GM21717 (cell line): ENCODE results near the gene DCTN2.
"Not testable (repeated sequence)": the region's sequence is repeated elsewhere in the genome, so short reads cannot be mapped to it uniquely, and the experiment has no call there.

Experiments used
- ATAC-seq: cut with Tn5 transposase; IDR thresholded peaks from one replicate; pipeline ENCODE4 v1.9.1; 2021; ENCODE audit warnings: mild to moderate bottlenecking, moderate library complexity; ENCODE audit not compliant: unreplicated experiment

The DCTN2 gene

DNA sequence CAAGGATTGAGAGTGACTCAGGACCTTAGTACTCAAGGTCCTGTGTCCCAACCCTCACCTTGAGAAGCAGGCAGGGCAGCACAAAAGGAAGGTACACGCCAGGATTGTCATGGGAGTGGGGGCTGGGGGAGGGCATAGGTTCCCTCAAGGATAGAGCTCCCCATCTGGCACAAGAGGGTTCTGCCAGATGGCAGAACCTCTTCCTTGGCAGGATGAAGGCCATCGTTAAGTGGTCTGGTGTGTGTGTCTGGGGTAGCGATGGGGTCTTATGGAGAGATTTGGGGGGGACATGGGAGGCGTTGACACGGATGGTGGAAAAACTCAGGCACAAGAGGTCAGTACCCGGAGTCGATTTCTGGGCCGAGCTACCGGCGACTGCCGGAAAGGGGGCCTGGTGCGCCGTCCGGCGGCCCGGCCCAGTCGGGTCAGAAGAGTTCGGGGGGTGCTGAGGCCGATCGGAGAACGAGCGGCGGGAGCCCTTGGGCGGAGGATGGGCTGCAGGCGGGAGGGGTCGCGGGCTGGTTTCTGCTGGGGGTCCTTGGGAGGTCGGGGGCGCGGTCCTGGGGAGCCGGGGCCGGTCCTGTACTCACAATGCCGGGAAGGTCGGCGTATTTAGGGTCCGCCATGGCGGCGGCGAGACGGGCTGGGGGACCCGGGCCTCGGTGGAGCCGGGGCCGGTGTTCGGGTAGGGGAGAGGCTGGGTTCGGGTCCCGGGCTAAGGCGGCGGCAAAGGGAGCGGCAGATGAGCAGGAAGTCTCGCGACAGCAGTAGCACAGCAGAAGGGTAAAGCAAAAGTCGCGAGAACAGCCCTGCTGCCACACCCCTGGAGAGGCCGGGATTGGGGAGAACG is at the start of gene DCTN2:
Gene DCTN2, minus strand, starts transcription at position 755 of the 850 bp plus-strand sequence. Its CDS starts 129 bp downstream, at position 626.
- peak; percentile 98 for ATAC-seq

- ATAC-seq = no peak
Observed at GRCh38 chr12:57593187-57593586, 46.2 kb upstream of the DCTN2 start.

- no peak for ATAC-seq
Observed at GRCh38 chr12:57592551-57593165, 45.7 kb upstream of the DCTN2 start.

DNA sequence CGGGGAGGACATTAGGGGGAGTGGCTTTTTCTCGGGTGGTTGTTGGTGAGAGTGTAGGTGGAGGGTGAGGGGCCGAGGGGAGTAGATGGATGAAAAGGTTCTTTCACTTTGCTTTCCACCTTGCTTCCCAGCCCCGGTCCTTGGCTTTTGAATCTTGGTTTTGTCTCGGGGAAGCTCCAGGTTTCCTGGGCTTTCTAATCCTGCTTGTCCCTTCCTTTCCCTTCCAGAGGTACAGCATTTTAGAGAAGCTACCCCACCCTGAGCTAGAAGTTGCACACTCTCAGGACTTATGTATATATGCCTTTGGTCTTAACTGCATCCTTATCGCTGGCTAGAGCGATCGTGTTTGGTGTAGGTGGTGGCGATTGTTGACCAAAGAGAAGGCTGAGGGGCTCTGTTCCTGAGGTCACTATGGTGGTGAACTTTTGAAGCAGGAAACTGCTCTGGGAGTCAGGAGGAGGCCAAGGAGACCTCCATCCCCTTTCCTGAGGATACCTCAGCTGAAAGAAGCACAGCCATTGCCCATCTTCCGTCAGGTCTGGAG is 44.9 kb upstream of the DCTN2 start:
- ATAC-seq = no peak

GRCh38 chr12:57590864-57591781 is 44.1 kb upstream of the DCTN2 start, which contains the start of gene PIP4K2C:
Gene PIP4K2C, plus strand, starts transcription at chr12:57591192. Its CDS starts 98 bp downstream, at chr12:57591290.
- peak; percentile 93 for ATAC-seq

DNA sequence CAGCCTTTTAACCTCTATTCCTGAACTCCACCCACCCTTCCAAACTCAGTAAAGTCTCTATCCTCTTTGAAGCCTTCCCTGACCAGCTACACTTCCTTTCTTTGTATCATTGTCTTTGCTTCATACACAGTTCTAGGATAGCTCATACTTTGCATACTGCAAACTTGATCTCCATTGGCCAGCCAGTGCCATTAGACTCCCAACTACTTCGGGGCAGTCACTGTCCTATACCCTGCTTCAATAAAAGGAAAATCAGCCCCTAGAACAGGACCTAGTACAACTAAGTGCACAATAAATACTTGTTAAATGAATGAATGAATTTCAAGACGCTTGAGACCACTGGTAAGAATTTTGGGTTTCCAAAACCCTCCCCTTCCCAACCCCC is 43.5 kb upstream of the DCTN2 start:
- ATAC-seq = no peak

DNA sequence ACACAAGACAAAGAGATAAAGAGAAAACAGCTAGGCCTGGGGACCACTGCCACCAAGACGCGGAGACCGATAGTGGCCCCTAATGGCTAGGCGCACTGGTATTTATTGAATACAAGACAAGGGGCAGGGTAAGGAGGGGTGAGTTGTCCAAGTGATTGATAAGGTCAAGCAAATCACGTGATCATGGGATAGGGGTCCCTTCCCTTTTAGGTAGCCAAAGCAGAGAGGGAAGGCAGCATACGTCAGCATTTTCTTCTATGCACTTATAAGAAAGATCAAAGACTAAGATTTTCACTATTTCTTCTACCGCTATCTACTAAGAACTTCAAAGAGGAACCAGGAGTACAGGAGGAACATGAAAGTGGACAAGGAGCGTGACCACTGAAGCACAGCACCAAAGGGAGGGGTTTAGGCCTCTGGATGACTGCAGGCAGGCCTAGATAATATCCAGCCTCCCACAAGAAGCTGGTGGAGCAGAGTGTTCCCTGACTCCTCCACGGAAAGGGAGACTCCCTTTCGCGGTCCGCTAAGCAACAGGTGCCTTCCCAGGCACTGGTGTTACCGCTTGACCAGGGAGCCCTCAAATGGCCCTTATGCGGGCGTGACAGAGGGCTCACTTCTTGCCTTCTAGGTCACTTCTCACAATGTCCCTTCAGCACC is 42.1 kb upstream of the DCTN2 start:
- not testable (repeated sequence) for ATAC-seq

DNA sequence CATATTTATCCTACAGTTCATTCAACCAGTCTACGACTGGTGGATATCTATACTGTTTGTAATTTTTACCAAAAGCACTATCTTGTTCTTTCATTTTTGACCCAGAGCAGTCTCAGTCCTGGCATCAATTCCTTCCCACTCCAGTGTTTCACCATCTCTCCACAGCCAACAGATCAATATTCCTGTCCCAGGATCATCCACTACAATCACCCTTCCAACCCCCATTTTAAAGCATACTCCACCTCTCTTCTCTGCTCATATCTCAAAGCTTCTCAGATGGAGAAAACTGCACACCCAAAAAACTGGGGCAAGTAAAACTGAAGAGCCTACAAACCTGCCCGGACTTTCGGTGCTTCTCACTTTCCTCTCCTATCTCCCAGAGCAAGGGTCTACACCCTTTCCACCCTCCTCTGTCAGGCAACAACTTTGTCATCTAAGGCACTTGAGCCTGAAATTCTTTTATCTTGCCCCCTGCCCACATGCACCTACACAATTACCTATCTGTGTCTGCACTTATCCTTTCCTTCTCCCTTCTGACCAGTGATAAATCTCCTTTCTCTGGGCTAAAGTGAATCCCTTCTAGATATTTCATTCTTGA is 39.9 kb upstream of the DCTN2 start:
- no peak for ATAC-seq

GRCh38 chr12:57586128-57586527 is 39.1 kb upstream of the DCTN2 start:
- no peak for ATAC-seq

- ATAC-seq = no peak
Observed at GRCh38 chr12:57585156-57585555, 38.2 kb upstream of the DCTN2 start.

GRCh38 chr12:57584690-57585089 is 37.7 kb upstream of the DCTN2 start:
- no peak for ATAC-seq

GRCh38 chr12:57584050-57584449 is 37.1 kb upstream of the DCTN2 start:
- no peak for ATAC-seq

DNA sequence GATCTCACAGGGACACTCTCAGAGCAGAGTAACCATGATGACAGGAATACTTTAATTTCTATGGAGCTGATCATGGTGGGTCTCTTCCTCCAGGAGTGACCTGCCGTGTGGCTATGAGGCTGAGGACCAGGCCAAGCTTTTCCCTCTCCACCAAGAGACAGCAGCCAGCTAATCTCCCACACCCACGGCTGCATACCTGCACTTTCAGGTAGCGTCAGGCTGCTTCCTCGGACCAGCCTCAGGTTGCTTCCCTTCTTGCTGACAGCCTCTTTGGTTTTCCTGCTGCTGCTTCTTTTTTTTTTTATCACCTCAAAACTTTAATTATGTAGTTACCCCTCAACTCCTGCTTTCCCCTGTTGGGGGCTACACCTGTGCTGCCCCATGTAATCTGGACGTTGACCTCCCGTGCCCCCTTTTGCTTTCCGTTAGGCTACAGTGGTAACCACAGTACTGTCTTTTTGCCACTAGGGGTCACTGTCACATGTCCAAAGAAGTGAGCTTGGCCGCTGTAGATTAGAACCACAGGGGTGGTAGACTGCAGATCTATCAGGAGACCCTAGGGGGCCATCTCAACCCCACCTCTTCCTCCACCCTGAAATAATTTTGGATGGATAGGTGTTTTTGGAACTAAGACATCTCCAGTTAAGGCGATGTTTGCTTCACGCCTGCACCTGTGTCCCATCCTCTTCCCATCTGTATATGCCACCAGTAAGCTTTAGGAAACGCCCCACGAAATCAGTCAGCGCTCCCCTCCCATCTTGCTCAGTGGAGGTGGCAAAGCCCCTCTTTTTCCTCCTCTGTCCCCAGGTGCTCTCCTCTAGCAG is 36.2 kb upstream of the DCTN2 start:
- ATAC-seq = peak; percentile 91

GRCh38 chr12:57582440-57582839 is 35.4 kb upstream of the DCTN2 start:
- ATAC-seq = no peak

DNA sequence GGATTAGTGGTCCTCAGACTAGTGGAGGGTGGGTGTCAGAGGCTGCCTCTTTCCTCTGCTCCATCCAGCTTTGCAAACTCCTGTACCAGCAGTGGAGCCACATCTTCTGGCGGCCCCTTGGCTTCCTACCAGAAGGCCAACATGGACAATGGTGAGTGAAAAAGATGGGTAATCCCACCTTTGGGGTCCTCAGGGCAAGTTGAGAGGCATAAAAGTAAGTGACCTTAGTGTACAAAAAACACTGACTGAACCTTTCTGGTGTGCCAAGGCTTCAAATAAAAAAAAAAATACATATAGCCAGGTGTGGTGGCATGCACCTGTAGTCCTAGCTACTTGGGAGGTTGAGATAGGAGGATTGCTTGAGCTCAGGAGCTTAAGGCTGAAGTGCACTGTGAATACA is 34.8 kb upstream of the DCTN2 start:
- ATAC-seq = no peak

DNA sequence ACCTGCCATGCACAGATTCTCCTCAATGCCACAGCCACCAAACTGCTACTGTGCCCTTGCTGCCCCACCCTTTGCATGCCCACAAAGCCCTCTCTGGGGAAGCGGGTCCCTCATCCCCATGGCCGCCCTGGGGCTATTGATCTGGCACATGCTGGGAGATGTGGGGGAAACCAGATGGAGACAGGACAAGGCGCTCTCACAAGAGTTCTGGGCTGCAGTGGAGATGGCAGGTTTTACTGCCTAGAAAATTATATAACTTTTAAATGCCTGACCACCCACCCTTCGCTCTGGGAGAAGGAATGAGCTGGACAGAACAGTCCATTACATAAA is 33.4 kb upstream of the DCTN2 start:
- no peak for ATAC-seq

- ATAC-seq = no peak
Observed at GRCh38 chr12:57579677-57580465, 32.9 kb upstream of the DCTN2 start.

DNA sequence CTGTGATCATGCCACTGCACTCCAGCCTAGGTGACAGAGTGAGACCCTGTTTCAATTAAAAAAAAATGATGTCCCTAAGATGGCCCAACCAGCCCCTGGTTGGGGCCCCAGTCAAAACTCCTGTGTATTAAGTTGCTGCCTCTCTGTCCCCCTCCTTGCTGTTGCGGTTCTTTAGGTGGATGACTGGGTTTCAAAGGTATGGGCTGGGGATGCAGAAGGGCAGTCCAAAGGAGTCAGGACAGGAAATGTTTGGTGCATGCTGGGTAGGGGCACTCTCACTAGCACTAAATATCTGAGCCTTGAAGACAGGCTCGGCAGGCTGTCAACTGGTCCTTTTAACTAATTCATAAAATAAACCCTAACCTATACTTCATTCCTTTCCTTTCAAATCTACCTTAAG is 32.0 kb upstream of the DCTN2 start:
- ATAC-seq = no peak
